ENCODE data around the gene PPP4C.
A peak's percentile ranks its signal among the peaks of the same experiment; 100 is the strongest.

The PPP4C gene

DNA sequence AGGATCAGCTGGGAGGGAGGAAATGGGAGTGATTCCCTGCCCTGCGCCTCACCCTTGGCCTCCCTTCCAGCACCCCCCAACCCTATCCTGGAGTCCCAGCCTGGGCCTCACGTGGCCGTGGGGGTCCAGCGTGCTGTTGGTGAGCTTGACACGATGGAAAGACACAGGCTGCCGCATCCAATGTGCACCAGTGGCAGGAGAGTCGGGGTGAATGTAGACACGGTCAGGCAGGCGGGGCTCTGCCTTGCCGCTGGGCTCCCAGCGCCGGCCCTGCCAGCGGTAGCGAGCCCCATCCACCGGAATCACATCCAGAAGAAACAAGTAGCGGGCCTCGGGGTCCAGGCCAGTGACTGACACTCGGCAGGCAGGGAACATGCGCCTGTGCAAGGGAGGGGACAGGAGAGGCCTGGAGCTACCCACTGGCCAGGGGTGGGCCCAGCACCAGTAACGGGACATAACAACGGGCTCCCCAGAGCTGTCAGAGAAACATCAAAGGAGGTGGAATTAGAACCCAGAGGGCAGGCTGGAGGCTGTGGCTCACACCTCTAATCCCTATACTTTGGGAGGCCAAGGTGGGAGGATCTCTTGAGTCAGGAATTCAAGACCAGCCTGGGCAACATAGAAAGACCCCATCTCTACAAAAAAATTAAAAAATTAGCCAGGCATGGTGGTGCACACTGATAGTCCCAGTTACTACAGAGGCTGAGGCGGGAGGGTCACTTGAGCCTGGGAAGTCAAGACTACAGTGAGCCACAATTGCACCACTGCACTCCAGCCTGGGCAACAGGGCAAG lies 13.2 kb downstream of the PPP4C start:
- Histone ChIP-seq H3K4me1 (ENCODE audit: low read length) (peaks cover 7% of the 10 kb centered on the region), H3K79me2 (ENCODE audit: low read length) (no peaks in the 10 kb centered on the region), H3K27me3 (ENCODE audit: low read depth, low read length) (no peaks in the 10 kb centered on the region), H3K4me2 (ENCODE audit: low read length) (no peak overlapping the region), H3K27ac (ENCODE audit: low read length) (no peak overlapping the region), H3K9me3 (ENCODE audit: insufficient read depth, low read length) (no peaks in the 10 kb centered on the region), H3K36me3 (replicated peaks; ENCODE audit: low read depth, low read length) (peaks cover 15% of the 10 kb centered on the region), H3K4me3 (ENCODE audit: low read length) (no peak overlapping the region), H3K9ac (ENCODE audit: low read length) (no peak overlapping the region), H4K20me1 (ENCODE audit: insufficient read depth, low read length) (no peaks in the 10 kb centered on the region), H2AFZ (ENCODE audit: low read depth, low read length) (no peak overlapping the region)
- no peak for TF ChIP-seq EZH2phosphoT487 (IDR thresholded peaks at IDR 0.05; ENCODE audit: low read depth)
- TF ChIP-seq, protein P1, sequence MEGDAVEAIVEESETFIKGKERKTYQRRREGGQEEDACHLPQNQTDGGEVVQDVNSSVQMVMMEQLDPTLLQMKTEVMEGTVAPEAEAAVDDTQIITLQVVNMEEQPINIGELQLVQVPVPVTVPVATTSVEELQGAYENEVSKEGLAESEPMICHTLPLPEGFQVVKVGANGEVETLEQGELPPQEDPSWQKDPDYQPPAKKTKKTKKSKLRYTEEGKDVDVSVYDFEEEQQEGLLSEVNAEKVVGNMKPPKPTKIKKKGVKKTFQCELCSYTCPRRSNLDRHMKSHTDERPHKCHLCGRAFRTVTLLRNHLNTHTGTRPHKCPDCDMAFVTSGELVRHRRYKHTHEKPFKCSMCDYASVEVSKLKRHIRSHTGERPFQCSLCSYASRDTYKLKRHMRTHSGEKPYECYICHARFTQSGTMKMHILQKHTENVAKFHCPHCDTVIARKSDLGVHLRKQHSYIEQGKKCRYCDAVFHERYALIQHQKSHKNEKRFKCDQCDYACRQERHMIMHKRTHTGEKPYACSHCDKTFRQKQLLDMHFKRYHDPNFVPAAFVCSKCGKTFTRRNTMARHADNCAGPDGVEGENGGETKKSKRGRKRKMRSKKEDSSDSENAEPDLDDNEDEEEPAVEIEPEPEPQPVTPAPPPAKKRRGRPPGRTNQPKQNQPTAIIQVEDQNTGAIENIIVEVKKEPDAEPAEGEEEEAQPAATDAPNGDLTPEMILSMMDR (IDR thresholded peaks at IDR 0.05; ENCODE audit: low read depth, low read length): no peak

DNA sequence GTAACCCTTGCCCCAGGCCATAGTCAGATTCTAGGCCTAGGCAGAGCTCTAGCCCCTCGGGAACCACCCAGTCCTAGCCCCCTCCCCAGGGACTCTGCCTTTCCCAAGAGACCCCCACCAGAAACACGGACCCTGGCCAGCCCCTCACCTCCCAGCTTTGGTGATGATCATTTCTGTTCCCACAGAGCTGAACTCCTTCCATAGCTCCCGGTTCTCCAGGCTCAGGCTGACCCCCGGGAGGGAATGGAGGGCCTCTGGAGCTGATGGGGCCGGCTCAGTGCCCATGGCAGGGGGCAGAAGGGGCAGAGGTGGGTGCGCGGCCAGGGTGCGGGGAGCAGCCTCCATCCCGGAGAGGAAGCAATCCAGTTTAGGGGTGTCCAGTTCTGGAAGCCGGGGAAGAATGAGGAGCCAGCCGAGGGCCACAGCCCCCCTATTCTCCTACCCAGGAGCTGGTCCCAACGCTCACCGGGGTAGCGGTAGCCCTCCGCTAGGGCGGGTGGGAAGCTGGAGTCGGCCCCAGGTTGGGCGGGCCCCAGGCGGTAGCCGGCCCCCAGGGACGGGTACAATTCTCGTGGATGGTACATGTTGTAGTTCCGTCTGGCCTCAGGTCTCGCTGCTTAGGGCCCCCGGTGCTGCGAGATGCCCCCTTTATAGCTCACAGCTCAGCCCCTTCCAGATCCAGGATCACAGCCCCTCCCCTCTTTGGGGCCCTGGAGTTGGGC lies 15.0 kb downstream of the PPP4C start:
- Histone ChIP-seq H3K4me3 (ENCODE audit: low read length) (peak overlapping the region; percentile 99), H3K79me2 (ENCODE audit: low read length) (no peaks in the 10 kb centered on the region), H3K27ac (ENCODE audit: low read length) (no peak overlapping the region), H3K4me2 (ENCODE audit: low read length) (peak overlapping the region; percentile 77), H3K9me3 (ENCODE audit: insufficient read depth, low read length) (no peaks in the 10 kb centered on the region), H2AFZ (ENCODE audit: low read depth, low read length) (peak overlapping the region; percentile 69; the same call in 1 of the 2 replicates), H3K9ac (ENCODE audit: low read length) (peak overlapping the region; percentile 71), H3K4me1 (ENCODE audit: low read length) (peaks cover 7% of the 10 kb centered on the region), H4K20me1 (ENCODE audit: insufficient read depth, low read length) (no peaks in the 10 kb centered on the region), H3K36me3 (replicated peaks; ENCODE audit: low read depth, low read length) (peaks cover 9% of the 10 kb centered on the region), H3K27me3 (ENCODE audit: low read depth, low read length) (no peaks in the 10 kb centered on the region)
- TF ChIP-seq, protein P1 (IDR thresholded peaks at IDR 0.05; ENCODE audit: low read depth, low read length): no peak

DNA sequence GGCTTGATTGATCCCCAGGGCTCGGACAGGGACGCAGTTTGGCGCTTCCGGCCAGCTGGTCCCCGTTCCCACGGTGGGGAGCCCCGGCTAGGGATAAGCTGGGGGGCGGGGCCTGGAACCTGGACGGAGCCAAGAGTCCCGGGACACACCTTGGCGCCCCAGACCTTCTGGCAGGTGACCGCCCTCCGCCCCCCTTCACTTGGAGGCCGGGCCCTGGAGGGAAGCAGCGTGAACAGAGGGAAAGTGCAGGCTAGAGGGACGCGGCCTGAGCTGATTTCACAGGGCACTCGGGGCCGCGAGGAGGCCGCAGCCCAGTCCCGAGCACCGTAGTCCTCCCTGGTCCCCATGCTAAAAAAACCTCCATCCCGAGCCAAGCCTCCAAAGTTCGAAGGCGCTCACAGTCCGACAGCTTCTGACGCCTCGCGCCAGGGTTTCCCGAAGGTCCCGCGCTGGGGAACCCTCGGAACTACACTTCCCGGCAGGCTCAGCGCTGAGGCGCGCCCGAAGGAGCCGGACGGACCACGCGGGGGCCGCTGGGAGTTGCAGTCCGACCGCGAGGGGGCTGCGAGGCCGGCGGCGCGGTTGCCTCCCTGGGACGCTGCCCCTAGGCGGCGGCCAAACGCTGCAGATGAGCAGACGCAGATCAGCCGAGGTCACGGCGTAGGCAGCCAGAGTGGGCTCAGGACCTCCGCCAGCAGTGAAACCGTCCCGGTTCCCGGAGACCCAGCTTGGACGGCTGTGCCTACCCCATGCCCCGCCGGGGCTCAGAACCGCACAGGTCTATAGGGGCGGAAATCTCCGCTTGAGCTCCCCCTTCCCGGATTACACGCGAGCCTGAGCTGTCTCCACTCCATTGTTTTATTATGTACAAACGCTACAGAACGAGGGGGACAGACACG lies 15.9 kb downstream of the PPP4C start, which contains the start of gene TBX6:
TBX6 (minus strand) TSS at position 451 of the 899 bp plus-strand sequence. CDS start 731 bp downstream, outside the sequence.
- peaks cover 3% of the 10 kb centered on the region; the same call in 1 of the 2 replicates for H3K9me3 ChIP-seq (ENCODE audit: insufficient read depth, low read length)
- no peaks in the 10 kb centered on the region for H4K20me1 ChIP-seq (ENCODE audit: insufficient read depth, low read length)
- peak within 1 kb of the TSS; percentile 99 for H3K4me3 ChIP-seq (ENCODE audit: low read length)
- TF ChIP-seq EZH2phosphoT487 (IDR thresholded peaks at IDR 0.05; ENCODE audit: low read depth): no peak
- TF ChIP-seq, protein P1 (IDR thresholded peaks at IDR 0.05; ENCODE audit: low read depth, low read length): peak; percentile 65
- peak within 1 kb of the TSS; percentile 85 for H3K27ac ChIP-seq (ENCODE audit: low read length)
- H3K79me2 ChIP-seq (ENCODE audit: low read length): no peaks in the 10 kb centered on the region
- H3K27me3 ChIP-seq (ENCODE audit: low read depth, low read length): no peaks in the 10 kb centered on the region
- peaks cover 7% of the 10 kb centered on the region for H3K36me3 ChIP-seq (replicated peaks; ENCODE audit: low read depth, low read length)
- H3K4me2 ChIP-seq (ENCODE audit: low read length): peak within 1 kb of the TSS; percentile 100
- H3K4me1 ChIP-seq (ENCODE audit: low read length): peaks cover 7% of the 10 kb centered on the region
- peak within 1 kb of the TSS; percentile 100 for H3K9ac ChIP-seq (ENCODE audit: low read length)
- peak within 1 kb of the TSS; percentile 86 for H2AFZ ChIP-seq (ENCODE audit: low read depth, low read length)
